Tibial nerve (tissue), 4 donors: ENCODE results near the gene FAIM2. TPM values are rescaled to one million over a fixed set of nuclear protein-coding genes. Genes with fewer than 3 reads are reported as not detected.

Source experiments
- DNase-seq, 2 donors: peaks; one replicate each; pipeline ENCODE4 v3.0.0-alpha.2; 2019; ENCODE audit warnings: low spot score in 2 of 2
- H3K27ac ChIP-seq, 4 donors: fragments of 200-600 bp; sonication (generic) in 3 of 4; one replicate each; pipeline ENCODE4 v1.5.1; 2017 to 2019; ENCODE audit warnings: mild to moderate bottlenecking in 1 of 4
- H3K27me3 ChIP-seq, 2 donors: fragments of 200-600 bp; sonication (generic) in 1 of 2; one replicate each; pipeline versions ENCODE4 v1.5.1 to v1.6.0; 2017 to 2019
- H3K36me3 ChIP-seq, 3 donors: fragments of 200-600 bp; sonication (generic); one replicate each; pipeline ENCODE4 v1.5.1; 2018 to 2019
- H3K4me1 ChIP-seq, 4 donors: fragments of 200-600 bp; sonication (generic) in 3 of 4; one replicate each; pipeline ENCODE4 v1.5.1; 2017 to 2019
- H3K4me3 ChIP-seq, 4 donors: fragments of 200-600 bp; sonication (generic) in 3 of 4; one replicate each; pipeline ENCODE4 v1.5.1; 2017 to 2019; ENCODE audit warnings: mild to moderate bottlenecking in 1 of 4, moderate library complexity in 1 of 4
- H3K9me3 ChIP-seq, 4 donors: fragments of 200-600 bp; sonication (generic) in 3 of 4; one replicate each; pipeline ENCODE4 v1.5.1; 2017 to 2019
- EP300 ChIP-seq, 2 donors: sonication (generic); formaldehyde crosslinking; IDR thresholded peaks; one replicate each; pipeline ENCODE4 v1.6.1; 2017; ENCODE audit warnings: antibody characterized with exemption in 2 of 2, mild to moderate bottlenecking in 1 of 2
- POLR2A ChIP-seq, 2 donors: fragments of 450-650 bp; IDR thresholded peaks; one replicate each; pipeline ENCODE4 v1.6.1; 2017; ENCODE audit warnings: antibody characterized with exemption in 2 of 2, mild to moderate bottlenecking in 2 of 2, moderate library complexity in 2 of 2
- WGBS, 2 donors: methylation state at CpG; one replicate each; pipeline ENCODE4 v1.1.5; 2018; 5-methylcytosine and 5-hydroxymethylcytosine counted together
- total RNA-seq, 4 donors: library from RNA; depleted of rRNA; stranded (reverse); fragments of >200 nt; gene quantifications; one replicate each; pipeline ENCODE4 v1.1.0, GENCODE V29; 2016
- TF ChIP-seq, protein P1 (sequence below), 5 experiments: fragments of 200-600 bp in 3 of 5; fragments of 450-650 bp in 2 of 5; sonication (generic) in 3 of 5; IDR thresholded peaks; one replicate each; pipeline ENCODE4 v1.5.1; 2016 to 2019; ENCODE audit warnings: antibody characterized with exemption in 5 of 5, mild to moderate bottlenecking in 3 of 5, moderate library complexity in 2 of 5

Gene FAIM2
- total RNA-seq, 4 donors from 2014 or later, result 6.9 to 68.6 (median 36.9) TPM

DNA sequence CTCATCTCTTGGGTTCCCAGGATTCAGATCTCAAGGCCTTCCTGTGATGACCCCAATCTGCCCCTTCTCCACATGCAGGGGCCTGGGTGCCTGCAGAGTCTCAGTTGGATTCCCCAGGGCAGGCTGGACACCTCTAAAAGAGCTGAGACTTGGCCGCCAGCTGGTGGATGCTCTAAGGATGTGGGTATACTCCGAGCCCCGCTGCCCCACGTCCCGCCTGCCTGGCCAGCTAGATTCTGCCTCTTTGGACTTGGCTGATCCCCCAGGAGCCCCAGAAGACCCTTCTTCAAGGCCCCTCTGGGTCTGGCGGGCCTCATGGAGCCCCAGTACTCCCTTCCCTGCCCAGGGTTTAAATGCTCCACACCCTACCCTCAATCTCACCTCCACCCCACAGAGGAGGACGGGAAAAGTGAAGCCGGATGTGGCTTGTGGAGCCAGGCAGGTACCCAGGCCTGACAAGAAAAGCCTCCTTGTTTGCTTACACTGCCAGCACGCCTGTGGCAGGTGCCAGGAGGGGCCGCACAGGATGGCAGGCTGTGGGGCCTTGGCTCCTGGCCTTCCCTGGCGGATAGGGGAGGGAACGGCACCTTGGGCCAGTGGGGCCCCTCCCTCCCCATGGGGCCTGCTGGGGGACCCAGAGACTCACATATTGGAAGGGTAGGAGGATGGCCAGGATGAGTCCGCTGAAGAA is 15.1 kb downstream of the FAIM2 start:
- no peaks in the 10 kb centered on the region for H3K27me3 ChIP-seq
- no peaks in the 10 kb centered on the region for H3K4me1 ChIP-seq
- H3K4me3 ChIP-seq, result no peak overlapping the region
- DNase-seq, result no peak
- no peaks in the 10 kb centered on the region for H3K36me3 ChIP-seq
- no peak overlapping the region for H3K27ac ChIP-seq
- TF ChIP-seq EP300 (IDR thresholded peaks at IDR 0.05), result no peak
- no peak for TF ChIP-seq POLR2A (IDR thresholded peaks at IDR 0.05)
- TF ChIP-seq, protein P1, sequence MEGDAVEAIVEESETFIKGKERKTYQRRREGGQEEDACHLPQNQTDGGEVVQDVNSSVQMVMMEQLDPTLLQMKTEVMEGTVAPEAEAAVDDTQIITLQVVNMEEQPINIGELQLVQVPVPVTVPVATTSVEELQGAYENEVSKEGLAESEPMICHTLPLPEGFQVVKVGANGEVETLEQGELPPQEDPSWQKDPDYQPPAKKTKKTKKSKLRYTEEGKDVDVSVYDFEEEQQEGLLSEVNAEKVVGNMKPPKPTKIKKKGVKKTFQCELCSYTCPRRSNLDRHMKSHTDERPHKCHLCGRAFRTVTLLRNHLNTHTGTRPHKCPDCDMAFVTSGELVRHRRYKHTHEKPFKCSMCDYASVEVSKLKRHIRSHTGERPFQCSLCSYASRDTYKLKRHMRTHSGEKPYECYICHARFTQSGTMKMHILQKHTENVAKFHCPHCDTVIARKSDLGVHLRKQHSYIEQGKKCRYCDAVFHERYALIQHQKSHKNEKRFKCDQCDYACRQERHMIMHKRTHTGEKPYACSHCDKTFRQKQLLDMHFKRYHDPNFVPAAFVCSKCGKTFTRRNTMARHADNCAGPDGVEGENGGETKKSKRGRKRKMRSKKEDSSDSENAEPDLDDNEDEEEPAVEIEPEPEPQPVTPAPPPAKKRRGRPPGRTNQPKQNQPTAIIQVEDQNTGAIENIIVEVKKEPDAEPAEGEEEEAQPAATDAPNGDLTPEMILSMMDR (IDR thresholded peaks at IDR 0.05), result no peak
- 90 to 94% methylated on average over 12 of the region's 13 CpGs for WGBS, 2 donors
- H3K9me3 ChIP-seq, result no peaks in the 10 kb centered on the region

DNA sequence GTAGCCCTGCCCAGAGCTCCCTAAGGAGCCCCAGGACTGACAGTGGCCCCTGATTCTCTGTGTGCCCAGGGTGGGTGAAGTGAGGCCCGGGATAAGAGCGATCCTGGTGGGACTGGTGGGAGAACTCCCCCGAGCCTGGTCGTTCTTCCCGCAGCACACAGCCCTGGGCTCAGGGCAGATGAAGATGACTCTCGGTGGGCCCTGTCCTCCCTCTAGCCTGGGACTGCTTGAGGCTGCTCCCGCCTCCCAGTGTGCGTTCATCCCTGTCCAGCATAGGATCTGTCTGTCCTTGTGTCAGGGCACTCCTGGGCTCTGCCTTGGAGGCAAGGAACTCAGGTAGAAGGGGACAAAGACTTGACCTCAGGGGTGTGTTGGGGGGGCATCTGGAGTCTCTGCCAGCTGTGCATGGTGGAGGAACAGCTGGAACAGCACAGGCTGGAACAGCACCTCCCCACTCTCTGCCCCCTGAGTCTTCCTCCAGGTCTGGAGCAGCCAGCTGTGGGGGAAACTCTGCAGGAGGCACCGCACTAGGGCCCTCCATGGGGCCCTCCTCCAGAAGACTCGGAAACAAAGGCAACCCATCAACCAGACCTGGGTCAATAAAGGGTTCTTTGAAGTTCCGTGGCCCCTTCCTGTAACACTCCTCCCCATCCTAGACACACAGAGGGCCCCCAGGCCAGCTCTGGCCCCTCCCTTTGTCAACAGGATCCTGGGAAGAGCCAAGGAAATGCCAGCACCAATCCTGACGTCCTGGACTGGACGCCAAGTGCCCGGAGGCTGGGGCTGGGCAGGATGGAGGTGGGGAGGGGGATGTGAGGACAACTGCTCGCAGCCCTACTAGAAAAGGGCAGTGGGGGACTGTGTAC is 15.9 kb downstream of the FAIM2 start:
- H3K27ac ChIP-seq, result no peak overlapping the region
- H3K36me3 ChIP-seq, result no peaks in the 10 kb centered on the region
- TF ChIP-seq, protein P1 (IDR thresholded peaks at IDR 0.05), result no peak
- TF ChIP-seq POLR2A (IDR thresholded peaks at IDR 0.05) (no peak), EP300 (IDR thresholded peaks at IDR 0.05) (no peak)
- no peaks in the 10 kb centered on the region for H3K9me3 ChIP-seq
- no peaks in the 10 kb centered on the region for H3K27me3 ChIP-seq
- DNase-seq, result no peak
- no peak overlapping the region for H3K4me3 ChIP-seq
- no peaks in the 10 kb centered on the region for H3K4me1 ChIP-seq
- WGBS, 2 donors, result 69 to 73% methylated on average over 14 to 15 of the region's 15 CpGs

DNA sequence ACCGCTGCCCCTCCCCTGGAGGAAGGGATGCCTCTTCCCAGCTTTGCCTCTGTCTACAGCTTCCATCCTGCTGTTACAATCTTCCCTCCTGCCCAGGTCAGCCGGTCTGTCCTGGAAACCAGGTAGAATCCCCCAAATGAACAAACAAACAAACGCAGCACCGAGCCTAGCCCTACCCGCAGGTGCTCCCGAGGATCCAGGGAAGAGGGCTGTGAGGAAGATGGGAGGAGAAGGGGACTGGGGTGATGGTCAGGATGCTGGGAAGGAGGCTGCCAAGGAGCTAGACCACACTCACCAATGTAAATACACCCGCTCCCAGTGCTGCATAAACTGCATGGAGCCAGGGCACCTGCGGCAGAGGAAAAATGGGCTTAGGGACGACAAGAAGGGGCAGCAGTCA is 16.6 kb downstream of the FAIM2 start:
- DNase-seq, result no peak
- Histone ChIP-seq H3K4me1 (no peaks in the 10 kb centered on the region), H3K9me3 (no peaks in the 10 kb centered on the region), H3K4me3 (no peak overlapping the region), H3K36me3 (no peaks in the 10 kb centered on the region), H3K27me3 (no peaks in the 10 kb centered on the region), H3K27ac (no peak overlapping the region)
- 70 to 74% methylated on average over 9 of the region's 9 CpGs for WGBS, 2 donors
- TF ChIP-seq EP300 (IDR thresholded peaks at IDR 0.05) (no peak), POLR2A (IDR thresholded peaks at IDR 0.05) (no peak)
- TF ChIP-seq, protein P1 (IDR thresholded peaks at IDR 0.05), result no peak

DNA sequence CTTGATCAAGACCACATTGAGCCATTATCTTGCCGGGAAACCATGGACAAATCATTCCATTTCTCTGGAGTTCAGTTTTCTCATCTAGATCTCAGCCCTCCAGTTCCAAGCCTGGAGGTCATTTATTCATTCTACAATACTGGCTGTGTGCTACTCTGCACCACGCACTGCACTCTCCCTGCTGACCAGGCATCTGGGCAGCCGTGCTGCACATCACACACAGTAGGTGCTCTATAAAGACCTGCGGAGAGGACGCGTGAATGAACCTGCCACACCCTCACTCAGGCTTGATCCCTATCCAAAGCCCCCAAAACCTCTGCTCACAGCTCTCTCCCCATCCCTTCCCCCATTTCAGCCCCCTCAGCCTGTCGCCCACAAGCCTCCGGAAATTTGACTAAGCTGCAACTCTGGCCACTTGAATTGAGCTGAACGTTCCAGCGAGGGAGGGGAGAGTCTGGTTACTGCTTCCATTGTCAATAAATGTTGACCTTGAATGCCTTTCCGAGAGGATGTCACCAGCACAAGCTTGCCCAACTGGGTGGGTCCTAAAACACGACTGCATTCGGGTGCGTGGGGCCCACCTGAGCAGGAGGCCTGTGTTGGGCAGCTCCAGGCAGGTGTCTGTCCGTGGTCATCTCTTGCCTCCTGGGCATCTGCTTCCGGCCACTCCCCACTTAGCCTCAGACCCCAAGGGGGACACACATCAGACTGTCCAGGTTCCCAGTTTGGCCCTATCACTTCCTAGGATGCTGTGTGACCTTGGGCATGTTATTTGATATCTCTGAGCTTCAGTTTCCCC is 17.8 kb downstream of the FAIM2 start:
- no peak for TF ChIP-seq EP300 (IDR thresholded peaks at IDR 0.05)
- TF ChIP-seq, protein P1 (IDR thresholded peaks at IDR 0.05), result no peak
- no peak for TF ChIP-seq POLR2A (IDR thresholded peaks at IDR 0.05)
- Histone ChIP-seq H3K4me1 (no peaks in the 10 kb centered on the region), H3K4me3 (no peak overlapping the region), H3K27me3 (no peaks in the 10 kb centered on the region), H3K36me3 (no peaks in the 10 kb centered on the region), H3K27ac (no peak overlapping the region), H3K9me3 (no peaks in the 10 kb centered on the region)
- 45 to 54% methylated on average over 16 of the region's 16 CpGs for WGBS, 2 donors
- no peak for DNase-seq
